Activated T-helper 1 cell treated with anti-CD3 and anti-CD28 coated beads, Interleukin-12 subunit alpha, Interleukin-12 subunit beta, Interleukin-2, Interleukin-4 antibody, amounts not matched to agents 30 ng/mL and 10 ng/mL and 1 ng/mL, durations not matched to agents 14 hours and 24 hours and 36 hours (primary cell): ENCODE data around the gene RSPRY1. TPM values are rescaled to one million over a fixed set of nuclear protein-coding genes. Genes with fewer than 3 reads are reported as not detected.

Experiments
- DNase-seq: peaks from one replicate; pipeline ENCODE4 v3.0.0; 2021; ENCODE audit warnings: low spot score
- H3K27ac Mint-ChIP-seq: one replicate; pipeline ENCODE4 v1.8.0; 2021; ENCODE audit warnings: mild to moderate bottlenecking, mixed read lengths
- H3K27me3 Mint-ChIP-seq: one replicate; pipeline ENCODE4 v1.8.0; 2022; ENCODE audit warnings: mild to moderate bottlenecking, moderate library complexity, mixed read lengths; ENCODE audit not compliant: insufficient read depth
- H3K36me3 Mint-ChIP-seq: one replicate; pipeline ENCODE4 v1.8.0; 2021; ENCODE audit warnings: low read depth, mixed read lengths
- H3K4me1 Mint-ChIP-seq: one replicate; pipeline ENCODE4 v1.8.0; 2021; ENCODE audit warnings: low read depth, mixed read lengths
- H3K4me3 Mint-ChIP-seq: one replicate; pipeline ENCODE4 v1.8.0; 2021; ENCODE audit warnings: mild to moderate bottlenecking, moderate library complexity, mixed read lengths
- H3K9me3 Mint-ChIP-seq: one replicate; pipeline ENCODE4 v1.8.0; 2021; ENCODE audit warnings: mixed read lengths
- intact Hi-C: fragments of 100-400 bp; cut with micrococcal nuclease; formaldehyde crosslinking; loops from one replicate; pipeline ENCODE4 v1.15.1; 2024
- total RNA-seq: library from RNA; stranded (reverse); gene quantifications from 2 replicates; pipeline ENCODE4 v1.2.3, GENCODE V29; 2022

The RSPRY1 gene
- total RNA-seq, 1 donor from 2014 or later = 36.0 TPM

DNA sequence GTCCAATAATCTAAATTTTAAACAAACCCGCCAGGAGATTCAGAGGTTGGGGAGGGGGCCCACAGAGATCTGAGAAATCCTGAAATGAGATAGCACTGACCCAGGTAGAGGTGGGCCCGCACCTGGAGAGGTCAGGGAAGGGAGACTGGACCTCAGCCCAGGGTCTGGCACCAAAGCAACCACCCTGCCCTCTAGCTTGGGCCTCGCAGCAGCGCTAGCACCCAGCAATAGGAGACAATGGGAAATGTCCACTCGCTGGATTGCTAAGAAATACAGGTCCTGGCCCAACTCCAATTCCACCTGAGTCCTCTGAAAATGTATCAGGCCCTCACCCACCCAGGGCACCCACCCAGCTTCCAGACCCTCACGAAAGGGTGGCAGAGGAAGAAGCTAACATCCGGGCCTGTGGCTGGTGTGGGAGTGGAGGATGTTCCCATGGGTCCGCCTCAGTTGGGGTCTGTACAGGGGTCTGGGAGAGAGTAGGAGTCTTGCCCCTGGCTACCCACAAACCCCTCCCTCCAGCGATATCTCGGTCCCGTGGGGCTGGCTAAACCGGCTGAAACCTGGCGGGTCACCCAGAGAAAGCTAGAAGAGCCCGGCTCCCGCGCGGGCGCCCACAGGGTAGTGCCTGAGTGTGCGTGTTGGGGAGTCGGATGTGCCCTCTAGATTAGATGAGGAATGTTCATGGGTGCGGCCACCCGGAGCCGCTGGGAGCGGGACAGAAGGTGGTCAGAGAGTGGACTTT lies 97.3 kb downstream of the RSPRY1 start:
- Mint-ChIP-seq H3K27me3 (peaks cover 40% of the 10 kb centered on the region), H3K27ac (peak overlapping the region; percentile 18), H3K4me3 (peak overlapping the region; percentile 80), H3K4me1 (peaks cover 5% of the 10 kb centered on the region), H3K9me3 (no peaks in the 10 kb centered on the region), H3K36me3 (no peaks in the 10 kb centered on the region)
- intact Hi-C loops = no loop called here
- DNase-seq = no peak

GRCh38 chr16:57283959-57284208 lies 97.8 kb downstream of the RSPRY1 start:
- H3K4me3 Mint-ChIP-seq = peak overlapping the region; percentile 80
- intact Hi-C loops = loop anchor here (1.0 kb wide), 2 partner anchors 16 to 40 kb away; no protein-coding TSS in a partner anchor
- H3K27ac Mint-ChIP-seq = peak overlapping the region; percentile 18
- H3K27me3 Mint-ChIP-seq = peaks cover 40% of the 10 kb centered on the region
- no peaks in the 10 kb centered on the region for H3K9me3 Mint-ChIP-seq
- no peaks in the 10 kb centered on the region for H3K36me3 Mint-ChIP-seq
- H3K4me1 Mint-ChIP-seq = peaks cover 5% of the 10 kb centered on the region
- DNase-seq = no peak

- peaks cover 8% of the 10 kb centered on the region for H3K4me1 Mint-ChIP-seq
- peak within 1 kb of the TSS; percentile 80 for H3K4me3 Mint-ChIP-seq
- H3K27me3 Mint-ChIP-seq = peaks cover 40% of the 10 kb centered on the region
- intact Hi-C loops = loop anchor here (1.0 kb wide), 2 partner anchors 16 to 40 kb away; no protein-coding TSS in a partner anchor
- peak; percentile 24 for DNase-seq
- peak within 1 kb of the TSS; percentile 18 for H3K27ac Mint-ChIP-seq
- no peaks in the 10 kb centered on the region for H3K9me3 Mint-ChIP-seq
- H3K36me3 Mint-ChIP-seq = no peaks in the 10 kb centered on the region
Observed at GRCh38 chr16:57284209-57284951, 98.3 kb downstream of the RSPRY1 start, which contains the start of gene PLLP. PLLP (minus strand) TSS chr16:57284672; CDS start chr16:57284540, 132 bp downstream.

DNA sequence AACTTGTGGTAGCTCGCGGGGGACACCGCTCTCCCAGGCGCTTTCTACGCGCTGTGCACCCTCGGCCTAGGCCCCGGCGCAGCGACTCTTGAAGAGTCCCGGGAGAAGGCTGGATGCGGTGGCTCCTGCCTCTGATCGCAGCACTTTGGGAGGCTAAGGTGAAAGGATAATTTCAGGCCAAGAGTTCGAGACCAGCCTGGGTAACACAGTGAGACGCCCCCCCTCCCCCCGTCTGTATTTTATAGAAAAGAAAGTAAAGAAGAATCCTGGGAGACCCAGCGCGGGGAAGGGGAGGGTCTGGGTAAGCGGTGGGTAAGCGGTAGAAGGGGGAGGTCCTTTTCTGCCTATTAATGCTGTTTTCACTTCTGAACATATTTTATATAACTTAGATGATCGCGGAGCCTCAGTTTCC lies 98.8 kb downstream of the RSPRY1 start:
- Mint-ChIP-seq H3K4me1 (peaks cover 14% of the 10 kb centered on the region), H3K27me3 (peaks cover 37% of the 10 kb centered on the region), H3K36me3 (no peaks in the 10 kb centered on the region), H3K4me3 (peak overlapping the region; percentile 73), H3K9me3 (no peaks in the 10 kb centered on the region), H3K27ac (no peak overlapping the region)
- DNase-seq = no peak
- intact Hi-C loops = loop anchor here (1.0 kb wide), 2 partner anchors 15 to 41 kb away; no protein-coding TSS in a partner anchor

- Mint-ChIP-seq H3K27me3 (peaks cover 35% of the 10 kb centered on the region), H3K4me3 (peak overlapping the region; percentile 73), H3K36me3 (no peaks in the 10 kb centered on the region), H3K9me3 (no peaks in the 10 kb centered on the region), H3K4me1 (peaks cover 18% of the 10 kb centered on the region), H3K27ac (no peak overlapping the region)
- no peak for DNase-seq
- intact Hi-C loops = no loop called here
Observed at GRCh38 chr16:57285379-57285778, 99.2 kb downstream of the RSPRY1 start.

GRCh38 chr16:57289391-57290257 lies 103.5 kb downstream of the RSPRY1 start:
- no peak overlapping the region for H3K27ac Mint-ChIP-seq
- no peaks in the 10 kb centered on the region for H3K36me3 Mint-ChIP-seq
- intact Hi-C loops = loop anchor here (1.0 kb wide), 1 partner anchor 10 kb away; no protein-coding TSS in a partner anchor

More at GRCh38 chr16:57289391-57290257, 103.5 kb downstream of the RSPRY1 start:
- Mint-ChIP-seq H3K9me3 (no peaks in the 10 kb centered on the region), H3K27me3 (peaks cover 10% of the 10 kb centered on the region), H3K4me3 (no peak overlapping the region), H3K4me1 (peaks cover 22% of the 10 kb centered on the region)
- DNase-seq = no peak

Other genes with a start within 250 kb of the RSPRY1 start
- 0.23 and 0.24 TPM in 2 replicates for gene CETP, start 224.4 kb upstream of the RSPRY1 start, total RNA-seq
- gene NLRC5, start 196.8 kb upstream of the RSPRY1 start, total RNA-seq = 164 and 175 TPM in 2 replicates
- gene CPNE2, start 93.7 kb upstream of the RSPRY1 start, total RNA-seq = 3.7 and 4.6 TPM in 2 replicates
- 116 and 124 TPM in 2 replicates for gene PSME3IP1, start 290 bp upstream of the RSPRY1 start, total RNA-seq
- gene ARL2BP, start 58.9 kb downstream of the RSPRY1 start, total RNA-seq = 29.1 and 29.7 TPM in 2 replicates
- 0.26 TPM in 1 of 2 replicates, not detected in the other for gene PLLP, start 98.3 kb downstream of the RSPRY1 start, total RNA-seq
- 11.4 and 11.5 TPM in 2 replicates for gene CCL22, start 172.5 kb downstream of the RSPRY1 start, total RNA-seq
- not detected in 2 replicates for gene CX3CL1, start 186.2 kb downstream of the RSPRY1 start, total RNA-seq
- gene CCL17, start 218.4 kb downstream of the RSPRY1 start, total RNA-seq = 1.3 and 1.6 TPM in 2 replicates